Vagina (tissue), 2 donors: ENCODE results near the gene PYGL.

Source experiments
- POLR2A ChIP-seq, 2 donors: fragments of 450-650 bp; IDR thresholded peaks; one replicate each; pipeline ENCODE4 v1.6.1; 2017; ENCODE audit warnings: antibody characterized with exemption in 2 of 2, mild to moderate bottlenecking in 2 of 2, moderate library complexity in 2 of 2
- POLR2AphosphoS5 ChIP-seq, 2 donors: sonication (generic); formaldehyde crosslinking; IDR thresholded peaks; one replicate each; pipeline ENCODE4 v1.9.0; 2017; ENCODE audit warnings: antibody characterized with exemption in 2 of 2, mild to moderate bottlenecking in 2 of 2, low read depth in 1 of 2; ENCODE audit not compliant: insufficient read depth in 1 of 2
- TF ChIP-seq, protein P1 (sequence below), 3 experiments: fragments of 450-650 bp in 2 of 3; fragments of 200-600 bp in 1 of 3; sonication (generic) in 1 of 3; IDR thresholded peaks; one replicate each; pipeline ENCODE4 v1.5.1; 2017 to 2019; ENCODE audit warnings: antibody characterized with exemption in 3 of 3, mild to moderate bottlenecking in 2 of 3, moderate library complexity in 2 of 3

DNA sequence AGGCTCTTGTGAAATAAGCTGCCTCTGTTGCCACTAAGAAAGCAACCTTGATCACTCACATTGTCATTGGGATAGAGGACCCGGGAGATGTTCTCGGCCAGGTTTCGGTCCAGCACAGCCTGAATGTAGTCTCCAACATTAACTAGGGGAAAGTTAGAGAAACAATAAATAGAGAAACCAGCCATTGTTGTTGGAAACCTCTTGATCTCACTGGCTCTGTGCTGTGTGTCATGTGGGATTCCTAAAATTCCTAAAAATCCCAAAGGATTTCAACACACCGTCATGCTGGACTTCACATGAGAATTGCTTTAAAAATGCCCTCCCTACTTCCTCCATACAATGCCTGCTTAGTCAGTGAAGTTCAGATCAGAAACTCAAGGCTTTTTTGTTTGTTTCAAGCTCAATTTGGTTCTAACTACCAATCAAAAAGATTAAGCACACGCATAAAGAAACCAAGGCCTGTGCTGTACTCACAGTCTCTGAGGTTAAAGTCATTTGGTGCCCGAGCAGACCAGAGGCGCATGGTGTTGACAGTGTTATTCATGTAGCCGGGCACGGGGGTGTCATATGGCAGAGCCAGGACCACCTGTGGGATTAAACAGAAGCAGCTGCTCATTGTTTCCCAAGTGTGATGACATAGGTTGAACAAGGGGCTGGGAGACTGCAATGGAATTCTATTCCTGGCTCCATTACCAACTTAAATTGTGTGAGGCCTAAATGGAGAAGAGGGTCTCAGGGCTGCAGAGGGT is 23.6 kb downstream of the PYGL start:
- TF ChIP-seq, protein P1, sequence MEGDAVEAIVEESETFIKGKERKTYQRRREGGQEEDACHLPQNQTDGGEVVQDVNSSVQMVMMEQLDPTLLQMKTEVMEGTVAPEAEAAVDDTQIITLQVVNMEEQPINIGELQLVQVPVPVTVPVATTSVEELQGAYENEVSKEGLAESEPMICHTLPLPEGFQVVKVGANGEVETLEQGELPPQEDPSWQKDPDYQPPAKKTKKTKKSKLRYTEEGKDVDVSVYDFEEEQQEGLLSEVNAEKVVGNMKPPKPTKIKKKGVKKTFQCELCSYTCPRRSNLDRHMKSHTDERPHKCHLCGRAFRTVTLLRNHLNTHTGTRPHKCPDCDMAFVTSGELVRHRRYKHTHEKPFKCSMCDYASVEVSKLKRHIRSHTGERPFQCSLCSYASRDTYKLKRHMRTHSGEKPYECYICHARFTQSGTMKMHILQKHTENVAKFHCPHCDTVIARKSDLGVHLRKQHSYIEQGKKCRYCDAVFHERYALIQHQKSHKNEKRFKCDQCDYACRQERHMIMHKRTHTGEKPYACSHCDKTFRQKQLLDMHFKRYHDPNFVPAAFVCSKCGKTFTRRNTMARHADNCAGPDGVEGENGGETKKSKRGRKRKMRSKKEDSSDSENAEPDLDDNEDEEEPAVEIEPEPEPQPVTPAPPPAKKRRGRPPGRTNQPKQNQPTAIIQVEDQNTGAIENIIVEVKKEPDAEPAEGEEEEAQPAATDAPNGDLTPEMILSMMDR (IDR thresholded peaks at IDR 0.05): no peak
- TF ChIP-seq POLR2A (IDR thresholded peaks at IDR 0.05): no peak
- no peak for TF ChIP-seq POLR2AphosphoS5 (IDR thresholded peaks at IDR 0.05; ENCODE audit: insufficient read depth in 1 of 2, low read depth in 1 of 2)
